Measurements from ENCODE around the gene NRARP. TPM values are rescaled to one million over a fixed set of nuclear protein-coding genes. Genes with fewer than 3 reads are reported as not detected.

NRARP gene
- total and polyA plus RNA-seq, 2 of the 13 experiments (the other 11 are each of a cell fraction or from before 2014, with no cell fraction given), result 0.22 to 0.46 TPM

GRCh38 chr9:137277329-137278041 is 24.6 kb downstream of the NRARP start, which contains the start of gene TOR4A (continued):
- peak; percentile 65 for TF ChIP-seq PAXIP1 (CRISPR knock-in tag; conservative IDR thresholded peaks at IDR 0.05)
- TF ChIP-seq, protein P1, sequence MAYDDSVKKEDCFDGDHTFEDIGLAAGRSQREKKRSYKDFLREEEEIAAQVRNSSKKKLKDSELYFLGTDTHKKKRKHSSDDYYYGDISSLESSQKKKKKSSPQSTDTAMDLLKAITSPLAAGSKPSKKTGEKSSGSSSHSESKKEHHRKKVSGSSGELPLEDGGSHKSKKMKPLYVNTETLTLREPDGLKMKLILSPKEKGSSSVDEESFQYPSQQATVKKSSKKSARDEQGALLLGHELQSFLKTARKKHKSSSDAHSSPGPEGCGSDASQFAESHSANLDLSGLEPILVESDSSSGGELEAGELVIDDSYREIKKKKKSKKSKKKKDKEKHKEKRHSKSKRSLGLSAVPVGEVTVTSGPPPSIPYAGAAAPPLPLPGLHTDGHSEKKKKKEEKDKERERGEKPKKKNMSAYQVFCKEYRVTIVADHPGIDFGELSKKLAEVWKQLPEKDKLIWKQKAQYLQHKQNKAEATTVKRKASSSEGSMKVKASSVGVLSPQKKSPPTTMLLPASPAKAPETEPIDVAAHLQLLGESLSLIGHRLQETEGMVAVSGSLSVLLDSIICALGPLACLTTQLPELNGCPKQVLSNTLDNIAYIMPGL (CRISPR knock-in tag; IDR thresholded peaks at IDR 0.05; ENCODE audit: borderline replicate concordance in 1 of 2, low read depth in 1 of 2), result peak; percentile 93 to 98
- peak; percentile 78 for TF ChIP-seq MED1 (CRISPR knock-in tag; IDR thresholded peaks at IDR 0.05)
- peak; percentile 83 for TF ChIP-seq CTCF (CRISPR knock-in tag; IDR thresholded peaks at IDR 0.05)
- TF ChIP-seq FOXA3 (CRISPR knock-in tag; IDR thresholded peaks at IDR 0.05), result peak; percentile 61; the same call in 1 of the 2 replicates
- peak; percentile 52; the same call in 1 of the 2 replicates for TF ChIP-seq ZBTB43 (CRISPR knock-in tag; conservative IDR thresholded peaks at IDR 0.05)
- no peak for TF ChIP-seq MBNL3 (CRISPR knock-in tag; conservative IDR thresholded peaks at IDR 0.05)
- TF ChIP-seq, protein P2, sequence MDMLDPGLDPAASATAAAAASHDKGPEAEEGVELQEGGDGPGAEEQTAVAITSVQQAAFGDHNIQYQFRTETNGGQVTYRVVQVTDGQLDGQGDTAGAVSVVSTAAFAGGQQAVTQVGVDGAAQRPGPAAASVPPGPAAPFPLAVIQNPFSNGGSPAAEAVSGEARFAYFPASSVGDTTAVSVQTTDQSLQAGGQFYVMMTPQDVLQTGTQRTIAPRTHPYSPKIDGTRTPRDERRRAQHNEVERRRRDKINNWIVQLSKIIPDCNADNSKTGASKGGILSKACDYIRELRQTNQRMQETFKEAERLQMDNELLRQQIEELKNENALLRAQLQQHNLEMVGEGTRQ (IDR thresholded peaks at IDR 0.05; ENCODE audit: low read depth, low read length), result no peak
- TF ChIP-seq, protein P2 (CRISPR knock-in tag; IDR thresholded peaks at IDR 0.05; ENCODE audit: borderline replicate concordance), result 0 out of 2 replicates have a peak, but pooled peaks have one; percentile 41
- TF ChIP-seq TCF7 (IDR thresholded peaks at IDR 0.05; ENCODE audit: low read depth), result no peak
- TF ChIP-seq ZBTB7A (CRISPR knock-in tag; IDR thresholded peaks at IDR 0.05), result peak; percentile 38; the same call in 1 of the 2 replicates
